Calu3 (cell line): ENCODE measurements around the gene MRS2. TPM values are rescaled to one million over a fixed set of nuclear protein-coding genes. Genes with fewer than 3 reads are reported as not detected.

Experiments used
- Bru-seq: library from RNA; stranded (reverse); fragments of 400-500 nt; gene quantifications from one replicate; lab custom pipeline; 2021; lab: Mats Ljungman, UMichigan
- BruChase-seq, 2 experiments: library from RNA; stranded (reverse); fragments of 400-500 nt; gene quantifications; one replicate each; lab custom pipeline; 2021; lab: Mats Ljungman, UMichigan
- BruUV-seq: library from RNA; stranded (reverse); fragments of 400-500 nt; replicated peaks from 2 replicates; lab custom pipeline; 2021; lab: Mats Ljungman, UMichigan
- CTCF ChIA-PET: fragments of 300-600 bp; sonication (Branson Sonifier 250); formaldehyde crosslinking; loops from one replicate; lab custom pipeline; 2022; ENCODE audit warnings: antibody characterized with exemption; lab: Charles Lee
- DNase-seq: peaks from one replicate; pipeline ENCODE4 v3.0.0; 2022
- H3K27ac Mint-ChIP-seq: one replicate; pipeline ENCODE4 v1.8.0; 2022; ENCODE audit warnings: mixed read lengths; ENCODE audit not compliant: unreplicated experiment
- H3K27me3 Mint-ChIP-seq: one replicate; pipeline ENCODE4 v1.8.0; 2022; ENCODE audit warnings: mixed read lengths; ENCODE audit not compliant: unreplicated experiment
- H3K36me3 Mint-ChIP-seq: one replicate; pipeline ENCODE4 v1.8.0; 2022; ENCODE audit warnings: mild to moderate bottlenecking, moderate library complexity, mixed read lengths; ENCODE audit not compliant: insufficient read depth, unreplicated experiment
- H3K4me1 Mint-ChIP-seq: one replicate; pipeline ENCODE4 v1.8.0; 2022; ENCODE audit warnings: mild to moderate bottlenecking, low read depth, mixed read lengths; ENCODE audit not compliant: unreplicated experiment
- H3K4me3 Mint-ChIP-seq: one replicate; pipeline ENCODE4 v1.8.0; 2022; ENCODE audit warnings: mild to moderate bottlenecking, low read depth, moderate library complexity, mixed read lengths; ENCODE audit not compliant: unreplicated experiment
- H3K9me3 Mint-ChIP-seq: one replicate; pipeline ENCODE4 v1.8.0; 2022; ENCODE audit warnings: low read depth, mixed read lengths; ENCODE audit not compliant: unreplicated experiment
- CTCF ChIP-seq: fragments of 200-600 bp; IDR thresholded peaks from one replicate; pipeline ENCODE4 v1.8.0; 2022; ENCODE audit warnings: antibody characterized with exemption; ENCODE audit not compliant: unreplicated experiment
- intact Hi-C: fragments of 100-400 bp; cut with micrococcal nuclease; formaldehyde crosslinking; loops from one replicate; pipeline ENCODE4 v1.10.0; 2022; ENCODE audit not compliant: unreplicated experiment
- long read RNA-seq: library from polyadenylated mRNA; stranded (forward); transcript quantifications from one replicate; pipeline ENCODE4 v2.0.0, GENCODE V29; 2022
- total RNA-seq: library from RNA; stranded (reverse); gene quantifications from 2 replicates; pipeline ENCODE4 v1.2.3, GENCODE V29; 2022

Gene MRS2, protein sequence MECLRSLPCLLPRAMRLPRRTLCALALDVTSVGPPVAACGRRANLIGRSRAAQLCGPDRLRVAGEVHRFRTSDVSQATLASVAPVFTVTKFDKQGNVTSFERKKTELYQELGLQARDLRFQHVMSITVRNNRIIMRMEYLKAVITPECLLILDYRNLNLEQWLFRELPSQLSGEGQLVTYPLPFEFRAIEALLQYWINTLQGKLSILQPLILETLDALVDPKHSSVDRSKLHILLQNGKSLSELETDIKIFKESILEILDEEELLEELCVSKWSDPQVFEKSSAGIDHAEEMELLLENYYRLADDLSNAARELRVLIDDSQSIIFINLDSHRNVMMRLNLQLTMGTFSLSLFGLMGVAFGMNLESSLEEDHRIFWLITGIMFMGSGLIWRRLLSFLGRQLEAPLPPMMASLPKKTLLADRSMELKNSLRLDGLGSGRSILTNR
- total RNA-seq: 56.0 and 56.7 TPM in 2 replicates
- Bru-seq, nascent RNA: percentile 93 among the genes with signal in this experiment
- BruChase-seq, experiment 1, labeled RNA remaining after a 6-hour chase: percentile 88 among the genes with signal in this experiment
- percentile 90 among the genes with signal in this experiment for BruChase-seq, experiment 2, labeled RNA remaining after a 2-hour chase
- long read RNA-seq, transcript MRS2-202 (10 exons, 1,740 nt): minor isoform, 11 of 91 reads
- long read RNA-seq, transcript MRS2-203 (11 exons, 3,313 nt): major isoform, 58 of 91 reads
- long read RNA-seq, partial matches to known transcripts: 4 of 91 reads
- long read RNA-seq, other reads (novel, unspliced or antisense): 16 of 91 reads

GRCh38 chr6:24402697-24403500 is at the start of gene MRS2:
TSS of gene MRS2 (plus strand) at chr6:24402936. CDS start at chr6:24403047, 111 bp downstream.
- H3K36me3 Mint-ChIP-seq: peaks cover 43% of the 10 kb centered on the region
- no TSS peak for BruUV-seq
- intact Hi-C loops: no loop called here

DNA sequence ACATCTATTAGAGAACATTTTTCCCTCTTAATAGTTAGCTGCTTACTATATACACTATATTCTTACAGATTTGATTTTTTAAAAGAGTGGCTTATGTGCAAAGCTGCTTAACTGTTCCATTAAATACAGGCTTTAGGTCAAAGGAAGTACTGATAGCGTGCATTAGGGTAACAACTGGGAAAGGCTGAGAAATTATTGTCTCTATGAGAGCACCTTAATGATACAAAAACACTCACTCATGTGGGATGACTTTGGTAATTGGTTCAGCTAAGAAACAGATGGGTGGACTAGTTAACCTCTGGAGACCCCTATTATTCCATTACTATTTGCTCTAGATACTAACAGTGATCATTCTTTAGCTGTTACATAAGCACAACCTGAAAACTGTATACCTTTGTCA is 48.9 kb upstream of the MRS2 start:
- H3K27ac Mint-ChIP-seq: no peak overlapping the region
- DNase-seq: no peak
- BruUV-seq: no TSS peak
- TF ChIP-seq CTCF: no peak
- peak overlapping the region; percentile 97 for H3K4me3 Mint-ChIP-seq
- H3K4me1 Mint-ChIP-seq: peaks cover 28% of the 10 kb centered on the region
- intact Hi-C loops: no loop called here
- CTCF ChIA-PET: interaction anchor here (1.4 to 2.0 kb wide), 2 partner anchors 9 to 70 kb away, joined by 4 to 6 read pairs; no protein-coding TSS in a partner anchor
- no peaks in the 10 kb centered on the region for H3K9me3 Mint-ChIP-seq
- peaks cover 56% of the 10 kb centered on the region for H3K36me3 Mint-ChIP-seq
- H3K27me3 Mint-ChIP-seq: no peaks in the 10 kb centered on the region

More at GRCh38 chr6:24402697-24403500, at the start of gene MRS2:
- Mint-ChIP-seq H3K4me3 (peak within 1 kb of the TSS; percentile 97), H3K4me1 (peaks cover 32% of the 10 kb centered on the region), H3K27me3 (no peaks in the 10 kb centered on the region), H3K9me3 (no peaks in the 10 kb centered on the region), H3K27ac (peak within 1 kb of the TSS; percentile 85)
- no peak for TF ChIP-seq CTCF
- peak; percentile 97 for DNase-seq
- CTCF ChIA-PET: interaction anchor here (1.2 to 1.7 kb wide), 5 partner anchors 14 to 120 kb away, joined by 4 to 12 read pairs (median 5); no protein-coding TSS in a partner anchor

- peaks cover 25% of the 10 kb centered on the region for H3K4me1 Mint-ChIP-seq
- no peak for DNase-seq
- intact Hi-C loops: loop anchor here (5.0 kb wide), 1 partner anchor 33 kb away; no protein-coding TSS in a partner anchor
- H3K27ac Mint-ChIP-seq: peak overlapping the region; percentile 47
- CTCF ChIA-PET: interaction anchor here (0.5 to 3.8 kb wide), 6 partner anchors 24 to 72 kb away, joined by 5 to 69 read pairs (median 6); no protein-coding TSS in a partner anchor
- H3K36me3 Mint-ChIP-seq: peaks cover 67% of the 10 kb centered on the region
- H3K27me3 Mint-ChIP-seq: no peaks in the 10 kb centered on the region
- no TSS peak for BruUV-seq
- no peak for TF ChIP-seq CTCF
- H3K4me3 Mint-ChIP-seq: peak overlapping the region; percentile 97
- H3K9me3 Mint-ChIP-seq: no peaks in the 10 kb centered on the region
Observed at GRCh38 chr6:24355393-24355792, 47.3 kb upstream of the MRS2 start.
